Astrocyte of the cerebellum (primary cell): ENCODE results near the gene DNTTIP2.
"Not testable (repeated sequence)": the region's sequence is repeated elsewhere in the genome, so short reads cannot be mapped to it uniquely, and the experiment has no call there.

Source experiments
- DNase-seq: peaks from one replicate; pipeline ENCODE4 v3.0.0-alpha.2; 2011; ENCODE audit warnings: low read depth
- H3K4me3 ChIP-seq: 2 replicates; pipeline ENCODE4 v1.5.1; 2011; ENCODE audit warnings: mild to moderate bottlenecking, low read depth, low read length, moderate library complexity
- CTCF ChIP-seq: IDR thresholded peaks from 2 replicates; pipeline ENCODE4 v1.5.1; 2012; ENCODE audit warnings: low read length, low read depth, moderate library complexity, mild to moderate bottlenecking; ENCODE audit errors: missing control alignments
- in situ Hi-C: cut with HindIII; loops from 2 replicates; pipeline ENCODE4 v1.10.0; 2017; ENCODE audit warnings: low sequenced_read_pairs

Gene DNTTIP2

GRCh38 chr1:93878889-93879586, at the start of gene DNTTIP2:
Gene DNTTIP2 (minus strand): TSS chr1:93879206. CDS start chr1:93879148, 58 bp downstream.
- in situ Hi-C loops, result no loop called here

GRCh38 chr1:93925206-93925605, 46.2 kb upstream of the DNTTIP2 start:
- no peak for DNase-seq
- no peak for TF ChIP-seq CTCF
- no peak overlapping the region for H3K4me3 ChIP-seq
- in situ Hi-C loops, result no loop called here

More at GRCh38 chr1:93878889-93879586, at the start of gene DNTTIP2:
- no peak for TF ChIP-seq CTCF
- peak; percentile 75 for DNase-seq
- H3K4me3 ChIP-seq, result peak within 1 kb of the TSS; percentile 67

- in situ Hi-C loops, result loop anchor here (5.0 kb wide), 2 partner anchors 58 to 88 kb away; no protein-coding TSS in a partner anchor
- H3K4me3 ChIP-seq, result no peak overlapping the region
- no peak for DNase-seq
- TF ChIP-seq CTCF, result no peak
Observed at GRCh38 chr1:93919780-93920179, 40.8 kb upstream of the DNTTIP2 start.

GRCh38 chr1:93917302-93917701, 38.3 kb upstream of the DNTTIP2 start:
- no peak overlapping the region for H3K4me3 ChIP-seq
- in situ Hi-C loops, result loop anchor here (5.0 kb wide), 2 partner anchors 60 to 90 kb away; no protein-coding TSS in a partner anchor
- no peak for TF ChIP-seq CTCF
- no peak for DNase-seq

- DNase-seq, in situ Hi-C loops, H3K4me3 ChIP-seq: not testable (repeated sequence)
Observed at GRCh38 chr1:93910880-93911279, 31.9 kb upstream of the DNTTIP2 start.

GRCh38 chr1:93910305-93910704, 31.3 kb upstream of the DNTTIP2 start:
- TF ChIP-seq CTCF, result no peak
- in situ Hi-C loops, result no loop called here
- H3K4me3 ChIP-seq, result no peak overlapping the region
- no peak for DNase-seq
